Keratinocyte (primary cell): ENCODE measurements around the gene DIRAS3. TPM values are rescaled to one million over a fixed set of nuclear protein-coding genes. Genes with fewer than 3 reads are reported as not detected.

Experiments used
- DNase-seq: peaks from one replicate; pipeline ENCODE4 v3.0.0-alpha.2; 2011; ENCODE audit warnings: low read depth, missing footprints, low spot score
- FAIRE-seq: peaks from 2 replicates; lab custom pipeline; 2011; peaks lifted over from hg19 to GRCh38; lab: Jason Lieb, UNC
- H2AFZ ChIP-seq: 2 replicates; pipeline ENCODE4 v1.6.0; 2012; ENCODE audit warnings: low read length, control low read depth, inconsistent platforms; ENCODE audit not compliant: control insufficient read depth
- H3K27ac ChIP-seq: 2 replicates; pipeline ENCODE4 v1.5.1; 2011; ENCODE audit warnings: low read length; ENCODE audit not compliant: control insufficient read depth, insufficient read depth
- H3K27me3 ChIP-seq: 3 replicates; pipeline ENCODE4 v1.6.0; 2011; ENCODE audit warnings: low read length; ENCODE audit not compliant: control insufficient read depth, insufficient read depth; ENCODE audit errors: extremely low read depth
- H3K36me3 ChIP-seq, 2 experiments: 2 replicates in 1 of 2; 3 replicates in 1 of 2; pipeline ENCODE4 v1.5.1; 2011; ENCODE audit warnings: low read length in 2 of 2, mild to moderate bottlenecking in 1 of 2; ENCODE audit not compliant: control insufficient read depth in 2 of 2, insufficient read depth in 2 of 2; ENCODE audit errors: extremely low read depth in 1 of 2
- H3K4me1 ChIP-seq: 3 replicates; pipeline ENCODE4 v1.5.1; 2011; ENCODE audit warnings: low read length; ENCODE audit not compliant: control insufficient read depth, insufficient read depth; ENCODE audit errors: extremely low read depth
- H3K4me2 ChIP-seq: 3 replicates; pipeline ENCODE4 v1.6.0; 2011; ENCODE audit warnings: low read depth, low read length; ENCODE audit not compliant: control insufficient read depth, insufficient read depth; ENCODE audit errors: extremely low read depth
- H3K4me3 ChIP-seq, 3 experiments: fragments of 200-600 bp in 1 of 3; sonication (generic) in 1 of 3; 2 replicates in 2 of 3; 3 replicates in 1 of 3; pipeline ENCODE4 v1.5.1; 2011 to 2016; ENCODE audit warnings: low read length in 3 of 3, mild to moderate bottlenecking in 3 of 3, control low read depth in 2 of 3, inconsistent platforms in 1 of 3, low read depth in 1 of 3, mixed read lengths in 1 of 3, mixed run types in 1 of 3, moderate library complexity in 1 of 3; ENCODE audit not compliant: control insufficient read depth in 2 of 3, insufficient read depth in 2 of 3; ENCODE audit errors: extremely low read depth in 1 of 3
- H3K79me2 ChIP-seq: 2 replicates; pipeline ENCODE4 v1.6.0; 2012; ENCODE audit warnings: low read length; ENCODE audit not compliant: control insufficient read depth, insufficient read depth
- H3K9ac ChIP-seq: 3 replicates; pipeline ENCODE4 v1.6.0; 2011; ENCODE audit warnings: low read length; ENCODE audit not compliant: control insufficient read depth, insufficient read depth; ENCODE audit errors: extremely low read depth
- H3K9me1 ChIP-seq: 3 replicates; pipeline ENCODE4 v1.6.0; 2011; ENCODE audit warnings: low read length; ENCODE audit not compliant: control insufficient read depth, insufficient read depth; ENCODE audit errors: extremely low read depth
- H3K9me3 ChIP-seq: 2 replicates; pipeline ENCODE4 v1.5.1; 2012; ENCODE audit warnings: low read depth, low read length; ENCODE audit not compliant: control insufficient read depth
- H4K20me1 ChIP-seq: 3 replicates; pipeline ENCODE4 v1.6.0; 2011; ENCODE audit warnings: low read length; ENCODE audit not compliant: control insufficient read depth, insufficient read depth; ENCODE audit errors: extremely low read depth
- CTCF ChIP-seq, 3 experiments: IDR thresholded peaks in 1 of 3; conservative IDR thresholded peaks in 1 of 3; optimal IDR thresholded peaks in 1 of 3; 2 replicates in 2 of 3; 3 replicates in 1 of 3; pipeline versions ENCODE3 to v1.5.1; 2011; ENCODE audit warnings: low read length in 3 of 3, mild to moderate bottlenecking in 3 of 3, moderate library complexity in 2 of 3, control low read depth in 1 of 3, inconsistent platforms in 1 of 3; ENCODE audit not compliant: insufficient read depth in 2 of 3; ENCODE audit errors: extremely low read depth in 1 of 3
- EZH2 ChIP-seq: IDR thresholded peaks from one replicate; pipeline ENCODE4 v1.6.1; 2012; ENCODE audit warnings: inconsistent platforms, mild to moderate bottlenecking, low read length, moderate library complexity
- dilution Hi-C: fragments of 300-500 bp; cut with MboI; formaldehyde crosslinking; loops from one replicate; pipeline ENCODE4 v1.7.0; 2020; ENCODE audit warnings: low sequenced_read_pairs; ENCODE audit not compliant: extremely low pct_ligation_motif_present
- polyA plus RNA-seq, 5 experiments: library from polyadenylated mRNA; depleted of rRNA in 3 of 5; stranded (reverse) in 3 of 5; stranded (forward) in 1 of 5; unstranded in 1 of 5; fragments of >200 nt; gene quantifications; 1 replicate in 1 of 5; 2 replicates in 3 of 5; 3 replicates in 1 of 5; pipeline versions ENCODE4 v1.2.1 to v1.2.3, GENCODE V29; 2011 to 2012; ENCODE audit warnings: missing spikeins in 2 of 5, low read depth in 1 of 5, low replicate concordance in 1 of 5

Gene DIRAS3
- polyA plus RNA-seq, 1 donor (not counting 4 experiments of a cell fraction or from before 2014, with no cell fraction given): 0.20 TPM

- no peak overlapping the region for H3K27ac ChIP-seq
- no peak overlapping the region for H2AFZ ChIP-seq
- H3K9me1 ChIP-seq: no peaks in the 10 kb centered on the region
- no peaks in the 10 kb centered on the region for H3K36me3 ChIP-seq
- H3K4me3 ChIP-seq: no peak overlapping the region
- no peak for TF ChIP-seq EZH2
- no peak for TF ChIP-seq CTCF (optimal IDR thresholded peaks at IDR 0.05 in 1 of 3, IDR thresholded peaks at IDR 0.05 in 1 of 3, conservative IDR thresholded peaks at IDR 0.05 in 1 of 3; ENCODE audit: extremely low read depth in 1 of 3, insufficient read depth in 2 of 3, low read length in 3 of 3)
- no peak overlapping the region for H3K4me2 ChIP-seq
- no peaks in the 10 kb centered on the region for H3K79me2 ChIP-seq
- H3K4me1 ChIP-seq: peaks cover 2% of the 10 kb centered on the region
- dilution Hi-C loops: no loop called here
- H3K9me3 ChIP-seq: no peaks in the 10 kb centered on the region
- DNase-seq (no peak), FAIRE-seq (no peak)
- no peaks in the 10 kb centered on the region for H3K27me3 ChIP-seq
- no peak overlapping the region for H3K9ac ChIP-seq
- H4K20me1 ChIP-seq: no peaks in the 10 kb centered on the region
Observed at GRCh38 chr1:68046423-68046822, 4.0 kb downstream of the DIRAS3 start.

GRCh38 chr1:68045511-68046180, 4.8 kb downstream of the DIRAS3 start:
- dilution Hi-C loops: no loop called here
- Histone ChIP-seq H3K4me2 (no peak overlapping the region), H2AFZ (no peak overlapping the region), H3K9me3 (no peaks in the 10 kb centered on the region), H3K27ac (no peak overlapping the region), H3K79me2 (no peaks in the 10 kb centered on the region), H3K9ac (no peak overlapping the region), H3K4me1 (peaks cover 2% of the 10 kb centered on the region), H3K9me1 (no peaks in the 10 kb centered on the region), H3K27me3 (peaks cover 3% of the 10 kb centered on the region), H3K36me3 (no peaks in the 10 kb centered on the region), H4K20me1 (no peaks in the 10 kb centered on the region), H3K4me3 (no peak overlapping the region)
- TF ChIP-seq EZH2 (no peak), CTCF (optimal IDR thresholded peaks at IDR 0.05 in 1 of 3, IDR thresholded peaks at IDR 0.05 in 1 of 3, conservative IDR thresholded peaks at IDR 0.05 in 1 of 3; ENCODE audit: extremely low read depth in 1 of 3, insufficient read depth in 2 of 3, low read length in 3 of 3) (no peak)
- DNase-seq: no peak
- FAIRE-seq: no peak
